Measurements from ENCODE around the gene CAMK1D. TPM values are rescaled to one million over a fixed set of nuclear protein-coding genes. Genes with fewer than 3 reads are reported as not detected.

CAMK1D gene
- total and polyA plus RNA-seq, 10 of the 15 experiments (the other 5 are each of a cell fraction or from before 2014, with no cell fraction given): 2.1 to 35.5 (median 14.7) TPM

DNA sequence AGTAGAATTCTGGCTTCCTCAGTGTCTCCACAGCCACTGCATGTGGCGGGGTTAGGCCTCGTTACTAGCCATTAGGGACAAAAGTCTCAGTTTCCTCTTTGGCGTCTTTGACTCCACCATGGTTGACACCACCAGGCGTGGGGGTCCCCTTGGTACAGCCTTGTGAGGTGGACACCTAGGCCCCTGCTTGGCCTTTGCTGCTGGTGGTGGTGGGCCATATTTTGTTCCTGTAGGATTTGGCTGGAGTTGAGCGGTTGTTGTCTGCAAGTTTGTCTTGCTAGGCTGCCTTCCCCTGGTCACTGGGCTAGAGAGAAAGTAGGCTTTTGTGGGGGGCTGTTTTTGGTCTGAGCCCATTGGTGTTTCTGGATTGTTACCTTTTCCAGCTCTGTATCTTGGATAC lies 272.7 kb downstream of the CAMK1D start (continued):
- TF ChIP-seq MEF2B (IDR thresholded peaks at IDR 0.05; ENCODE audit: partially characterized antibody, poor library complexity, severe bottlenecking): no peak
- TF ChIP-seq YY1 (IDR thresholded peaks at IDR 0.05; ENCODE audit: low read depth, low read length): no peak
- TF ChIP-seq POU2F2 (IDR thresholded peaks at IDR 0.05; ENCODE audit: borderline replicate concordance, low read depth, low read length): no peak
- no peak for TF ChIP-seq HDAC6 (IDR thresholded peaks at IDR 0.05; ENCODE audit: unreplicated experiment)
- no peak for TF ChIP-seq CREM (IDR thresholded peaks at IDR 0.05; ENCODE audit: low read depth)

DNA sequence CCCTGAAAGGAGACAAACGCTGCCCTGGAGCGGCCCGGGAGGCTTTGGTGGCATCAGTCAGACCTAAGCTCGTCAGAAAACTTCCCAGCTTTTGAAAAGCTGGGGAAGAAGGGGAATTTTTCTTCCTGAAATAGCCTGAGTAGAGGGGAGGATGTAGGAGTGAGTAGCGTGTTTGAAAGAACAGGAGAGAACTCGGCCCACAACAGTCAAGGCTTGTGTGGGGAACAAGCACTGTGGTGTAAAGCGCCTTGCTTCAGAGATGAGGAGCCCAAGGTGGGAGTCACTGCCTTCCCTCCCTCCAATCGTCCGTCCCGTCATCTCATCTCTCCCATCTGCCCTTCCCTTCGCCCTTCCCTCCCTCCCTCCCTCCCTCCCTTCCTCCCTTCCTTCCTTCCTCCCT lies 273.3 kb downstream of the CAMK1D start:
- Histone ChIP-seq H3K4me2 (ENCODE audit: control insufficient read depth, insufficient read depth) (no peak overlapping the region), H3K36me3 (ENCODE audit: control insufficient read depth in 2 of 2, insufficient read depth in 2 of 2, low read length in 1 of 2) (no peaks in the 10 kb centered on the region), H3K9me3 (replicated peaks; ENCODE audit: control insufficient read depth, insufficient read depth, low read length) (no peaks in the 10 kb centered on the region), H3K27ac (ENCODE audit: control insufficient read depth, insufficient read depth) (no peak overlapping the region), H3K4me1 (ENCODE audit: control insufficient read depth, insufficient read depth, low read length) (no peaks in the 10 kb centered on the region), H3K9ac (ENCODE audit: control insufficient read depth, insufficient read depth, low read length) (no peak overlapping the region), H2AFZ (ENCODE audit: control insufficient read depth, low read depth, low read length) (no peak overlapping the region), H3K79me2 (ENCODE audit: control insufficient read depth, insufficient read depth, low read length) (no peaks in the 10 kb centered on the region; the same call in 1 of the 2 replicates), H4K20me1 (ENCODE audit: control insufficient read depth, insufficient read depth) (no peaks in the 10 kb centered on the region), H3K27me3 (replicated peaks in 1 of 2; ENCODE audit: control insufficient read depth in 2 of 2, insufficient read depth in 2 of 2, low read length in 1 of 2) (no peaks in the 10 kb centered on the region), H3K4me3 (no peak overlapping the region)
- ATAC-seq (no peak), FAIRE-seq (no peak), DNase-seq (ENCODE audit: low read depth, low spot score) (no peak)
- intact Hi-C loops (cut with micrococcal nuclease; ENCODE audit: unreplicated experiment): no loop called here
- RAD21 ChIA-PET (ENCODE audit: unreplicated experiment): no interaction called here
- POLR2A ChIA-PET: no interaction called here
- SMC1A ChIA-PET (ENCODE audit: uncharacterized antibody, unreplicated experiment): no interaction called here
- WGBS (ENCODE audit: insufficient coverage, insufficient replicate concordance, low lambda C conversion rate, missing lambda C conversion rate): 84% methylated on average over 11 of the region's 11 CpGs
- in situ Hi-C loops (cut with MboI): no loop called here
- CTCF ChIA-PET: no interaction called here
- no TSS peak for BruUV-seq (replicated peaks)
- TF ChIP-seq MXI1 (IDR thresholded peaks at IDR 0.05; ENCODE audit: low read depth, low read length) (no peak), ZNF622 (IDR thresholded peaks at IDR 0.05) (no peak), NR2C1 (IDR thresholded peaks at IDR 0.05) (no peak), TCF12 (IDR thresholded peaks at IDR 0.05; ENCODE audit: low read depth, low read length) (no peak), FOS (IDR thresholded peaks at IDR 0.05; ENCODE audit: borderline replicate concordance, extremely low read depth, insufficient read length) (no peak), JUNB (IDR thresholded peaks at IDR 0.05) (no peak), CHD1 (IDR thresholded peaks at IDR 0.05; ENCODE audit: low read depth, low read length) (no peak), ZSCAN29 (IDR thresholded peaks at IDR 0.05) (no peak)
- TF ChIP-seq, protein P1, sequence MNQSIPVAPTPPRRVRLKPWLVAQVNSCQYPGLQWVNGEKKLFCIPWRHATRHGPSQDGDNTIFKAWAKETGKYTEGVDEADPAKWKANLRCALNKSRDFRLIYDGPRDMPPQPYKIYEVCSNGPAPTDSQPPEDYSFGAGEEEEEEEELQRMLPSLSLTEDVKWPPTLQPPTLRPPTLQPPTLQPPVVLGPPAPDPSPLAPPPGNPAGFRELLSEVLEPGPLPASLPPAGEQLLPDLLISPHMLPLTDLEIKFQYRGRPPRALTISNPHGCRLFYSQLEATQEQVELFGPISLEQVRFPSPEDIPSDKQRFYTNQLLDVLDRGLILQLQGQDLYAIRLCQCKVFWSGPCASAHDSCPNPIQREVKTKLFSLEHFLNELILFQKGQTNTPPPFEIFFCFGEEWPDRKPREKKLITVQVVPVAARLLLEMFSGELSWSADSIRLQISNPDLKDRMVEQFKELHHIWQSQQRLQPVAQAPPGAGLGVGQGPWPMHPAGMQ (IDR thresholded peaks at IDR 0.05; ENCODE audit: borderline replicate concordance): no peak
- TF ChIP-seq, protein P2, sequence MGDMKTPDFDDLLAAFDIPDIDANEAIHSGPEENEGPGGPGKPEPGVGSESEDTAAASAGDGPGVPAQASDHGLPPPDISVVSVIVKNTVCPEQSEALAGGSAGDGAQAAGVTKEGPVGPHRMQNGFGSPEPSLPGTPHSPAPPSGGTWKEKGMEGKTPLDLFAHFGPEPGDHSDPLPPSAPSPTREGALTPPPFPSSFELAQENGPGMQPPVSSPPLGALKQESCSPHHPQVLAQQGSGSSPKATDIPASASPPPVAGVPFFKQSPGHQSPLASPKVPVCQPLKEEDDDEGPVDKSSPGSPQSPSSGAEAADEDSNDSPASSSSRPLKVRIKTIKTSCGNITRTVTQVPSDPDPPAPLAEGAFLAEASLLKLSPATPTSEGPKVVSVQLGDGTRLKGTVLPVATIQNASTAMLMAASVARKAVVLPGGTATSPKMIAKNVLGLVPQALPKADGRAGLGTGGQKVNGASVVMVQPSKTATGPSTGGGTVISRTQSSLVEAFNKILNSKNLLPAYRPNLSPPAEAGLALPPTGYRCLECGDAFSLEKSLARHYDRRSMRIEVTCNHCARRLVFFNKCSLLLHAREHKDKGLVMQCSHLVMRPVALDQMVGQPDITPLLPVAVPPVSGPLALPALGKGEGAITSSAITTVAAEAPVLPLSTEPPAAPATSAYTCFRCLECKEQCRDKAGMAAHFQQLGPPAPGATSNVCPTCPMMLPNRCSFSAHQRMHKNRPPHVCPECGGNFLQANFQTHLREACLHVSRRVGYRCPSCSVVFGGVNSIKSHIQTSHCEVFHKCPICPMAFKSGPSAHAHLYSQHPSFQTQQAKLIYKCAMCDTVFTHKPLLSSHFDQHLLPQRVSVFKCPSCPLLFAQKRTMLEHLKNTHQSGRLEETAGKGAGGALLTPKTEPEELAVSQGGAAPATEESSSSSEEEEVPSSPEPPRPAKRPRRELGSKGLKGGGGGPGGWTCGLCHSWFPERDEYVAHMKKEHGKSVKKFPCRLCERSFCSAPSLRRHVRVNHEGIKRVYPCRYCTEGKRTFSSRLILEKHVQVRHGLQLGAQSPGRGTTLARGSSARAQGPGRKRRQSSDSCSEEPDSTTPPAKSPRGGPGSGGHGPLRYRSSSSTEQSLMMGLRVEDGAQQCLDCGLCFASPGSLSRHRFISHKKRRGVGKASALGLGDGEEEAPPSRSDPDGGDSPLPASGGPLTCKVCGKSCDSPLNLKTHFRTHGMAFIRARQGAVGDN (IDR thresholded peaks at IDR 0.05): no peak
- TF ChIP-seq, protein P3, sequence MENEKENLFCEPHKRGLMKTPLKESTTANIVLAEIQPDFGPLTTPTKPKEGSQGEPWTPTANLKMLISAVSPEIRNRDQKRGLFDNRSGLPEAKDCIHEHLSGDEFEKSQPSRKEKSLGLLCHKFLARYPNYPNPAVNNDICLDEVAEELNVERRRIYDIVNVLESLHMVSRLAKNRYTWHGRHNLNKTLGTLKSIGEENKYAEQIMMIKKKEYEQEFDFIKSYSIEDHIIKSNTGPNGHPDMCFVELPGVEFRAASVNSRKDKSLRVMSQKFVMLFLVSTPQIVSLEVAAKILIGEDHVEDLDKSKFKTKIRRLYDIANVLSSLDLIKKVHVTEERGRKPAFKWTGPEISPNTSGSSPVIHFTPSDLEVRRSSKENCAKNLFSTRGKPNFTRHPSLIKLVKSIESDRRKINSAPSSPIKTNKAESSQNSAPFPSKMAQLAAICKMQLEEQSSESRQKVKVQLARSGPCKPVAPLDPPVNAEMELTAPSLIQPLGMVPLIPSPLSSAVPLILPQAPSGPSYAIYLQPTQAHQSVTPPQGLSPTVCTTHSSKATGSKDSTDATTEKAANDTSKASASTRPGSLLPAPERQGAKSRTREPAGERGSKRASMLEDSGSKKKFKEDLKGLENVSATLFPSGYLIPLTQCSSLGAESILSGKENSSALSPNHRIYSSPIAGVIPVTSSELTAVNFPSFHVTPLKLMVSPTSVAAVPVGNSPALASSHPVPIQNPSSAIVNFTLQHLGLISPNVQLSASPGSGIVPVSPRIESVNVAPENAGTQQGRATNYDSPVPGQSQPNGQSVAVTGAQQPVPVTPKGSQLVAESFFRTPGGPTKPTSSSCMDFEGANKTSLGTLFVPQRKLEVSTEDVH (IDR thresholded peaks at IDR 0.05; ENCODE audit: low read depth, partially characterized antibody): no peak

Measured in GM12878 (cell line).